ENCODE results near the gene EMC7.

EMC7 gene

DNA sequence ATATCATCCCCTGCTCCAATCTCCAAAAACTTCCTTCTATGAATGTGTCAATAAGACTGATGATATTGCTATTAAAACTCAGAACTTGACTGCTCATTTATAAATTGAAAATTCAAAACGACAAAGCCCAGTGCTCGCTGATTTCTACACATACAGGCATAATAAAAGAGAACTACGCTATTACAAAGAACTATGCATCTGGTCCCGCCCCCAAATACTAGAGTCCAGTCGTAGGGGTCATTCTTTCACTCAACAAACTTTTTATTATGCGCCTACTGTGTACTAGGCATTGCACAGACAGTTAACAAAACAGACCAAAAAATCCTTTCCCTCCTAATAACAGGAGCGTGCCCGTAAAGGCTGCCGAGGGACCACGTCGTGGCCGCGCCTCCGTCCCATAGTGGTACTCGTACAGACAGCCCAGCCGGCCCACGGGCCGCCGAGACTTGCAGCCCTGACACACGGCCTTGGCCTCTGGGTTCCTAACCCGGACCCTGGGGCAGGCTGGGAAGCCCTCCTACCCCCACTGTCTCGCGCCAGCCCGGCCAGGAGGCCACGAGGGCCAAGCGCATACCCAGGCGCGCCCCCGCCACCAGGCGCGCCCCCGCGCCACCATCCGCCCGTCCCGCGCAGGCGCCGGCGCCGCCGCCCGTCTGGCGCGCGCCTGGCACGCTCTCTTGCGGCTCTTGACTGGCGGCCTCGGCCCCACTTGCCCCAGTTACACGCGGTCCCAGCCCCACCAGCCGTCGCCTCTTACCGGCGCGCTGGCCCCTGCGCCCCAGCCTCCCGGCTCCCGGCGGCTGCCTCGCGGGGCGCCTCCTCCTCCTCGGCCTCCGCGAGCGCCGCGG, 63.4 kb downstream of the EMC7 start:
- no peaks in the 10 kb centered on the region for H3K27me3 Mint-ChIP-seq (ENCODE audit: low read depth)
- peak overlapping the region; percentile 90 for H3K4me3 Mint-ChIP-seq
- H3K27ac Mint-ChIP-seq = peak overlapping the region; percentile 91
- H3K4me1 Mint-ChIP-seq (ENCODE audit: low read depth) = peaks cover 16% of the 10 kb centered on the region
- no peaks in the 10 kb centered on the region for H3K36me3 Mint-ChIP-seq (ENCODE audit: low read depth)
- H3K9me3 Mint-ChIP-seq = no peaks in the 10 kb centered on the region
